ENCODE measurements around the gene TMEM234. TPM values are rescaled to one million over a fixed set of nuclear protein-coding genes. Genes with fewer than 3 reads are reported as not detected.

TMEM234 gene
- total and polyA plus RNA-seq, 2 of the 8 experiments (the other 6 are each of a cell fraction or from before 2014, with no cell fraction given) = 8.7 to 8.9 TPM

- Histone ChIP-seq H2BK15ac (ENCODE audit: low read length) (no peak overlapping the region), H3K4me2 (ENCODE audit: insufficient read depth in 1 of 2, low read depth in 2 of 2, low read length in 2 of 2) (no peak overlapping the region), H3K9ac (replicated peaks in 1 of 4; ENCODE audit: extremely low read depth in 1 of 4, low read depth in 3 of 4, low read length in 3 of 4) (no peak overlapping the region), H3K79me2 (ENCODE audit: control insufficient read depth in 1 of 2, insufficient read depth in 2 of 2, low read length in 2 of 2) (no peaks in the 10 kb centered on the region), H4K5ac (ENCODE audit: insufficient read length, low read depth, low read length) (no peak overlapping the region), H3K23me2 (ENCODE audit: low read depth, low read length) (peaks cover 12% of the 10 kb centered on the region), H3K4me1 (replicated peaks in 1 of 4; ENCODE audit: control insufficient read depth in 3 of 4, insufficient read depth in 4 of 4, low read length in 3 of 4) (peaks cover 6 to 20% (median 14%) of the 10 kb centered on the region in 4 experiments), H3K27ac (ENCODE audit: low read depth, low read length) (no peak overlapping the region), H2AK5ac (ENCODE audit: low read depth, low read length) (no peak overlapping the region), H3K36me3 (ENCODE audit: control insufficient read depth in 2 of 4, insufficient read depth in 4 of 4, low read length in 3 of 4) (no peaks in the 10 kb centered on the region), H3K4me3 (ENCODE audit: extremely low read depth in 1 of 4, insufficient read depth in 2 of 4, low read depth in 3 of 4, low read length in 4 of 4) (no peak overlapping the region), H2BK12ac (ENCODE audit: low read depth, low read length) (no peak overlapping the region), H4K91ac (replicated peaks; ENCODE audit: insufficient read length, low read length) (no peak overlapping the region), H2AFZ (ENCODE audit: low read length) (no peak overlapping the region), H3K23ac (ENCODE audit: insufficient read length) (no peak overlapping the region), H2BK5ac (ENCODE audit: low read depth, low read length) (no peak overlapping the region), H3K9me3 (ENCODE audit: insufficient read depth in 2 of 2, low read depth in 1 of 2, low read length in 1 of 2) (no peaks in the 10 kb centered on the region), H3K27me3 (replicated peaks in 1 of 4; ENCODE audit: control insufficient read depth in 3 of 4, extremely low read depth in 1 of 4, insufficient read depth in 3 of 4, low read length in 3 of 4) (no peaks in the 10 kb centered on the region), H2BK120ac (replicated peaks; ENCODE audit: low read depth, low read length) (no peak overlapping the region), H3K14ac (ENCODE audit: insufficient read length) (no peak overlapping the region), H4K8ac (ENCODE audit: extremely low read depth, insufficient read depth, low read length) (no peak overlapping the region), H2BK20ac (ENCODE audit: low read length) (0 out of 2 replicates have a peak overlapping the region, but pooled peaks have one; percentile 61), H3K4ac (replicated peaks; ENCODE audit: insufficient read length, low read depth, low read length) (no peak overlapping the region), H3K56ac (replicated peaks; ENCODE audit: insufficient read length, low read depth, low read length) (no peak overlapping the region), H3K79me1 (ENCODE audit: low read depth, low read length) (no peaks in the 10 kb centered on the region), H3K18ac (ENCODE audit: extremely low read depth, low read length) (no peak overlapping the region), H4K20me1 (replicated peaks in 1 of 2; ENCODE audit: control insufficient read depth in 1 of 2, insufficient read depth in 2 of 2, low read length in 2 of 2) (no peaks in the 10 kb centered on the region)
- CTCF ChIA-PET (ENCODE audit: partially characterized antibody) = no interaction called here
- no peak for FAIRE-seq
- POLR2A ChIA-PET (ENCODE audit: partially characterized antibody) = no interaction called here
- DNase-seq (ENCODE audit: low read depth in 1 of 2, low spot score in 2 of 2) = no peak
- TF ChIP-seq CHD2 (IDR thresholded peaks at IDR 0.05; ENCODE audit: low read length) = no peak
Observed at GRCh38 chr1:32269744-32270143, 47.6 kb upstream of the TMEM234 start.

Measured in H1 (cell line).